Measurements from ENCODE around the gene FILIP1.

Gene FILIP1

GRCh38 chr6:75291744-75292143 is 201.9 kb downstream of the FILIP1 start:
- DNase-seq (ENCODE audit: low spot score): no peak

- no peak for DNase-seq (ENCODE audit: low spot score)
Observed at GRCh38 chr6:75291331-75291730, 202.3 kb downstream of the FILIP1 start.

GRCh38 chr6:75290136-75290945 is 203.3 kb downstream of the FILIP1 start:
- DNase-seq (ENCODE audit: low spot score): no peak

GRCh38 chr6:75288023-75288422 is 205.6 kb downstream of the FILIP1 start:
- no peak for DNase-seq (ENCODE audit: low spot score)

- DNase-seq (ENCODE audit: low spot score): no peak
Observed at GRCh38 chr6:75287424-75287823, 206.2 kb downstream of the FILIP1 start.

GRCh38 chr6:75286955-75287354 is 206.6 kb downstream of the FILIP1 start:
- no peak for DNase-seq (ENCODE audit: low spot score)

GRCh38 chr6:75285283-75285639 is 208.3 kb downstream of the FILIP1 start:
- no peak for DNase-seq (ENCODE audit: low spot score)

- peak; percentile 98 for DNase-seq (ENCODE audit: low spot score)
Observed at GRCh38 chr6:75284632-75285282, 208.8 kb downstream of the FILIP1 start, which contains the start of gene TMEM30A. Gene TMEM30A (minus strand): TSS chr6:75284792. CDS start chr6:75284638, 154 bp downstream.

- peak; percentile 9 for DNase-seq (ENCODE audit: low spot score)
Observed at GRCh38 chr6:75283907-75284631, 209.5 kb downstream of the FILIP1 start.

- no peak for DNase-seq (ENCODE audit: low spot score)
Observed at GRCh38 chr6:75282706-75283105, 210.9 kb downstream of the FILIP1 start.

- DNase-seq (ENCODE audit: low spot score): no peak
Observed at GRCh38 chr6:75281653-75282052, 211.9 kb downstream of the FILIP1 start.

GRCh38 chr6:75280131-75280855 is 213.3 kb downstream of the FILIP1 start:
- no peak for DNase-seq (ENCODE audit: low spot score)

- DNase-seq (ENCODE audit: low spot score): no peak
Observed at GRCh38 chr6:75279418-75279817, 214.2 kb downstream of the FILIP1 start.

- no peak for DNase-seq (ENCODE audit: low spot score)
Observed at GRCh38 chr6:75278474-75279077, 215.0 kb downstream of the FILIP1 start.

GRCh38 chr6:75275067-75275466 is 218.5 kb downstream of the FILIP1 start:
- peak; percentile 40 for DNase-seq (ENCODE audit: low spot score)

- no peak for DNase-seq (ENCODE audit: low spot score)
Observed at GRCh38 chr6:75273009-75273408, 220.6 kb downstream of the FILIP1 start.

GRCh38 chr6:75272145-75272840 is 221.3 kb downstream of the FILIP1 start:
- DNase-seq (ENCODE audit: low spot score): no peak

- no peak for DNase-seq (ENCODE audit: low spot score)
Observed at GRCh38 chr6:75268988-75269354, 224.6 kb downstream of the FILIP1 start.

GRCh38 chr6:75268121-75268987 is 225.2 kb downstream of the FILIP1 start:
- DNase-seq (ENCODE audit: low spot score): no peak

- no peak for DNase-seq (ENCODE audit: low spot score)
Observed at GRCh38 chr6:75267461-75267860, 226.1 kb downstream of the FILIP1 start.
